ENCODE measurements around the gene GNG7.

- TF ChIP-seq EZH2 (IDR thresholded peaks at IDR 0.05), result no peak
- no peak for TF ChIP-seq POLR2AphosphoS5 (IDR thresholded peaks at IDR 0.05; ENCODE audit: borderline replicate concordance, low read depth, low read length)
- TF ChIP-seq FOXP2 (optimal IDR thresholded peaks at IDR 0.05; ENCODE audit: control extremely low read depth, extremely low read length, insufficient read depth), result no peak
Measured at GRCh38 chr19:2514981-2515518, 187.4 kb downstream of the GNG7 start.
